MM.1S (cell line): ENCODE results near the gene ETV7.
"Not testable (repeated sequence)": the region's sequence is repeated elsewhere in the genome, so short reads cannot be mapped to it uniquely, and the experiment has no call there.

Experiments used
- DNase-seq: peaks from one replicate; pipeline ENCODE4 v3.0.0-alpha.2; 2015
- H2AFZ ChIP-seq: fragments of 300-600 bp; sonication (generic); 2 replicates; pipeline ENCODE4 v1.6.0; 2016; ENCODE audit warnings: antibody characterized with exemption, low read length
- H3F3A ChIP-seq: fragments of 300-600 bp; sonication (generic); 2 replicates; pipeline ENCODE4 v1.6.1; 2016; ENCODE audit warnings: mild to moderate bottlenecking, antibody characterized with exemption, low read length, moderate library complexity, mixed read lengths; ENCODE audit not compliant: insufficient read depth
- H3K27ac ChIP-seq: fragments of 300-600 bp; sonication (generic); 2 replicates; pipeline ENCODE4 v1.5.1; 2016; ENCODE audit warnings: mild to moderate bottlenecking, low read length
- H3K27me3 ChIP-seq: fragments of 300-600 bp; sonication (generic); replicated peaks from 2 replicates; pipeline ENCODE4 v1.6.0; 2016; ENCODE audit warnings: low read length; ENCODE audit not compliant: insufficient read depth
- H3K36me3 ChIP-seq: fragments of 300-600 bp; sonication (generic); replicated peaks from 2 replicates; pipeline ENCODE4 v1.6.1; 2016; ENCODE audit warnings: mild to moderate bottlenecking, low read length, mixed read lengths; ENCODE audit not compliant: insufficient read depth
- H3K4me1 ChIP-seq: fragments of 300-600 bp; sonication (generic); 2 replicates; pipeline ENCODE4 v1.6.1; 2016; ENCODE audit warnings: low read length, mixed read lengths
- H3K4me2 ChIP-seq: fragments of 300-600 bp; sonication (generic); 2 replicates; pipeline ENCODE4 v1.6.0; 2016; ENCODE audit warnings: low read depth, low read length
- H3K4me3 ChIP-seq: fragments of 300-600 bp; sonication (generic); 2 replicates; pipeline ENCODE4 v1.5.1; 2016; ENCODE audit warnings: low read length, mixed read lengths
- H3K79me2 ChIP-seq: fragments of 300-600 bp; sonication (generic); 2 replicates; pipeline ENCODE4 v1.6.1; 2016; ENCODE audit warnings: mixed run types, low read length, mixed read lengths
- H3K9ac ChIP-seq: fragments of 300-600 bp; sonication (generic); 2 replicates; pipeline ENCODE4 v1.6.1; 2016; ENCODE audit warnings: low read length, mixed read lengths
- H3K9me2 ChIP-seq: fragments of 300-600 bp; sonication (generic); replicated peaks from 2 replicates; pipeline ENCODE4 v1.6.1; 2016; ENCODE audit warnings: mild to moderate bottlenecking, low read length, mixed read lengths; ENCODE audit not compliant: insufficient read depth
- H3K9me3 ChIP-seq: fragments of 300-600 bp; sonication (generic); replicated peaks from 2 replicates; pipeline ENCODE4 v1.6.1; 2016; ENCODE audit warnings: mild to moderate bottlenecking, low read length, mixed read lengths; ENCODE audit not compliant: insufficient read depth
- H4K20me1 ChIP-seq: fragments of 300-600 bp; sonication (generic); 2 replicates; pipeline ENCODE4 v1.6.1; 2016; ENCODE audit warnings: mild to moderate bottlenecking, low read length, moderate library complexity, mixed read lengths; ENCODE audit not compliant: insufficient read depth
- EZH2 ChIP-seq: fragments of 300-600 bp; sonication (generic); optimal IDR thresholded peaks from 2 replicates; pipeline ENCODE3; 2017; ENCODE audit warnings: low read depth, mild to moderate bottlenecking, antibody characterized with exemption, low read length, mixed read lengths
- EZH2phosphoT487 ChIP-seq: fragments of 300-600 bp; sonication (generic); IDR thresholded peaks from 2 replicates; pipeline ENCODE4 v1.6.1; 2018; ENCODE audit warnings: antibody characterized with exemption, low read length
- TF ChIP-seq, protein P1 (sequence below): fragments of 300-600 bp; sonication (generic); IDR thresholded peaks from 2 replicates; pipeline ENCODE4 v1.5.1; 2016; ENCODE audit warnings: antibody characterized with exemption, low read length, mixed read lengths

The ETV7 gene

DNA sequence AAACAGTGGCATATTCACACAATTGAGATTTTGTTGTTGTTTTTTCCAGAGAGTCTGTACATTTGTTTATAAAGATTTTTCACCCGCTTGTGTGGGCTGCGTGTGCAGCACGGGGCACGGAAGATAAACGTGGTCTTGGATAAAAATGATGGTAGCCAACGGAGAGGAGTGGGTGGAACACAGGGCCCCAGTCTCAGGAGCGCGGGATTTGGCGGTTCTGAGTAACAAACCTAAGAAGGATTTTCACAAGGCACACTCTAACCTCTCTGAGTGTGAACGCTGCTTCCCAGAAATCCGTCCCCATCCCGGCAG is 47.2 kb downstream of the ETV7 start:
- Histone ChIP-seq H4K20me1 (no peaks in the 10 kb centered on the region), H3K4me1 (peaks cover 16% of the 10 kb centered on the region), H3K27ac (no peak overlapping the region), H3K79me2 (no peaks in the 10 kb centered on the region), H3K27me3 (no peaks in the 10 kb centered on the region), H3K36me3 (no peaks in the 10 kb centered on the region), H2AFZ (no peak overlapping the region), H3K4me3 (no peak overlapping the region), H3K9me3 (no peaks in the 10 kb centered on the region), H3K9me2 (no peaks in the 10 kb centered on the region), H3K9ac (no peak overlapping the region), H3K4me2 (peak overlapping the region; percentile 82; the same call in 1 of the 2 replicates), H3F3A (no peaks in the 10 kb centered on the region)
- no peak for DNase-seq
- TF ChIP-seq EZH2phosphoT487 (no peak), EZH2 (no peak)
- TF ChIP-seq, protein P1, sequence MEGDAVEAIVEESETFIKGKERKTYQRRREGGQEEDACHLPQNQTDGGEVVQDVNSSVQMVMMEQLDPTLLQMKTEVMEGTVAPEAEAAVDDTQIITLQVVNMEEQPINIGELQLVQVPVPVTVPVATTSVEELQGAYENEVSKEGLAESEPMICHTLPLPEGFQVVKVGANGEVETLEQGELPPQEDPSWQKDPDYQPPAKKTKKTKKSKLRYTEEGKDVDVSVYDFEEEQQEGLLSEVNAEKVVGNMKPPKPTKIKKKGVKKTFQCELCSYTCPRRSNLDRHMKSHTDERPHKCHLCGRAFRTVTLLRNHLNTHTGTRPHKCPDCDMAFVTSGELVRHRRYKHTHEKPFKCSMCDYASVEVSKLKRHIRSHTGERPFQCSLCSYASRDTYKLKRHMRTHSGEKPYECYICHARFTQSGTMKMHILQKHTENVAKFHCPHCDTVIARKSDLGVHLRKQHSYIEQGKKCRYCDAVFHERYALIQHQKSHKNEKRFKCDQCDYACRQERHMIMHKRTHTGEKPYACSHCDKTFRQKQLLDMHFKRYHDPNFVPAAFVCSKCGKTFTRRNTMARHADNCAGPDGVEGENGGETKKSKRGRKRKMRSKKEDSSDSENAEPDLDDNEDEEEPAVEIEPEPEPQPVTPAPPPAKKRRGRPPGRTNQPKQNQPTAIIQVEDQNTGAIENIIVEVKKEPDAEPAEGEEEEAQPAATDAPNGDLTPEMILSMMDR, result no peak

DNA sequence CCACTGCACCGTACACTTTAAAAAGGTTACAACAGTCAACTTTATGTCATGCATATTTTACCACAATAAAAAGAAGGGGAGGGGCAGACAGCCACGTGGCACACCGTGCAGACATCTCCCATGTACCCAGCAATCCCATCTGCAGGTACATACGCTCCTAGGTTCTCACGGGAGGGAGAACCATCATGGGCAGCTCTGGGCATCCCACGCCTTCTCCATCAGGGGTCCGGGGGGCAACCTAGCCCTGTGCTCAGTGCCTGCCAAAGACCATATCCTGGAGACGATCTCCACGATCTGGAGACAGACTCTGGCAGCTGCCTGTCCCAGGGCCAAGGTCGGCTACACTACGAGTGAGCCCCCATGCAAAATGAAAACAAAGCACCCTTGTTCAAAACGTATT is 48.3 kb downstream of the ETV7 start:
- Histone ChIP-seq H3K27me3 (no peaks in the 10 kb centered on the region), H3F3A (no peaks in the 10 kb centered on the region), H3K27ac (no peak overlapping the region), H4K20me1 (no peaks in the 10 kb centered on the region), H3K4me1 (peaks cover 16% of the 10 kb centered on the region), H3K36me3 (no peaks in the 10 kb centered on the region), H3K4me3 (no peak overlapping the region), H3K9ac (no peak overlapping the region), H3K9me3 (no peaks in the 10 kb centered on the region), H3K4me2 (no peak overlapping the region), H2AFZ (no peak overlapping the region), H3K79me2 (no peaks in the 10 kb centered on the region), H3K9me2 (no peaks in the 10 kb centered on the region)
- DNase-seq, result no peak
- no peak for TF ChIP-seq EZH2phosphoT487
- TF ChIP-seq EZH2, result no peak
- TF ChIP-seq, protein P1, result no peak

DNA sequence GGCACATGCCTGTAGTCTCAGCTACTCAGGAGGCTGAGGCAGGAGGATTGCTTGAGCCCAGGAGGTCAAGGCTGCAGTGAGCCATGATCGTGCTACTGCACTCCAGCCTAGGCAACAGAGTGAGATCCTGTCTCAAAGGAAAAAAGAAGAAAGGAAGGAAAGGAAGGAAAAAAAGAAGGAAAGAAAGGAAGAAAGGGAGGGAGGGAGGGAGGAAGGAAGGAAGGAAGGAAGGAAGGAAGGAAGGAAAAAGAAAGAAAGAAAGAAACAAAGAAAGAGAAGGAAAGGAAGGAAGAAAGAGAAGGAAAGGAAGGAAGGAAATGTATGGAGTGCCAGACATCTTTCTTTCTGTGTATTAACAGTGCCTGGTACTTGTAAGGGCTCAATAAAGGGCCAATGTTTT is 49.2 kb downstream of the ETV7 start:
- H4K20me1 ChIP-seq, H3K27ac ChIP-seq, H3K4me2 ChIP-seq, H3K9me3 ChIP-seq, H3K9ac ChIP-seq, H3K4me3 ChIP-seq, H3K9me2 ChIP-seq, H3K27me3 ChIP-seq, H3K79me2 ChIP-seq, H2AFZ ChIP-seq, DNase-seq, H3K36me3 ChIP-seq, H3F3A ChIP-seq: not testable (repeated sequence)
- peaks cover 16% of the 10 kb centered on the region for H3K4me1 ChIP-seq

DNA sequence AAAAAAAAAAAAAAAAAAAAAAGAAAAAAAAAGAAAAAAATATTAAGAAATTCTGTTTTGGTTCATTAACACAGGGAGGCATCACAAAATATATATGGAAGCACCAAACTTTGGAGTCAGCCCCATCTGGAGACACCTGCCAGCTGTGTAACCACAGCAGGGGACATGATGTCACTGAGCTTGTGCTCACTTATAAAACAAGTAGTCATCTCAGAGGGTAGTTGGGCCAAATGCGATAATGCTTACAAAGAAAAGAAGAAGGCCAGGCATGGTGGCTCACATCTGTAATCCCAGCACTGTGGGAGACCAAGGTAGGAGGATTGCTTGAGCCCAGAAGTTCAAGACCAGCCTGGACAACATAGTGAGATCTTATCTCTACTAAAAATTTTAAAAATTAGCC is 49.7 kb downstream of the ETV7 start:
- Histone ChIP-seq H3K9me2 (no peaks in the 10 kb centered on the region), H3K4me2 (no peak overlapping the region), H3K9me3 (no peaks in the 10 kb centered on the region), H3K9ac (no peak overlapping the region), H4K20me1 (no peaks in the 10 kb centered on the region), H3K27me3 (no peaks in the 10 kb centered on the region), H3K4me3 (no peak overlapping the region), H3K79me2 (no peaks in the 10 kb centered on the region), H3K36me3 (no peaks in the 10 kb centered on the region), H3F3A (no peaks in the 10 kb centered on the region), H2AFZ (no peak overlapping the region), H3K27ac (no peak overlapping the region), H3K4me1 (peaks cover 16% of the 10 kb centered on the region)
- DNase-seq, result no peak
- TF ChIP-seq EZH2 (no peak), EZH2phosphoT487 (no peak)
- TF ChIP-seq, protein P1, result no peak
